Activated T-helper 1 cell treated with anti-CD3 and anti-CD28 coated beads, Interleukin-12 subunit alpha, Interleukin-12 subunit beta, Interleukin-2, Interleukin-4 antibody, amounts not matched to agents 30 ng/mL and 10 ng/mL and 1 ng/mL, durations not matched to agents 14 hours and 24 hours and 36 hours (primary cell): Measurements from ENCODE around the gene TRIM75. TPM values are rescaled to one million over a fixed set of nuclear protein-coding genes. Genes with fewer than 3 reads are reported as not detected.
"Not testable (repeated sequence)": the region's sequence is repeated elsewhere in the genome, so short reads cannot be mapped to it uniquely, and the experiment has no call there.

ENCODE experiments used
- DNase-seq: peaks from one replicate; pipeline ENCODE4 v3.0.0; 2021; ENCODE audit warnings: low spot score
- H3K27ac Mint-ChIP-seq: one replicate; pipeline ENCODE4 v1.8.0; 2021; ENCODE audit warnings: mild to moderate bottlenecking, mixed read lengths
- H3K27me3 Mint-ChIP-seq: one replicate; pipeline ENCODE4 v1.8.0; 2022; ENCODE audit warnings: mild to moderate bottlenecking, moderate library complexity, mixed read lengths; ENCODE audit not compliant: insufficient read depth
- H3K36me3 Mint-ChIP-seq: one replicate; pipeline ENCODE4 v1.8.0; 2021; ENCODE audit warnings: low read depth, mixed read lengths
- H3K4me1 Mint-ChIP-seq: one replicate; pipeline ENCODE4 v1.8.0; 2021; ENCODE audit warnings: low read depth, mixed read lengths
- H3K4me3 Mint-ChIP-seq: one replicate; pipeline ENCODE4 v1.8.0; 2021; ENCODE audit warnings: mild to moderate bottlenecking, moderate library complexity, mixed read lengths
- H3K9me3 Mint-ChIP-seq: one replicate; pipeline ENCODE4 v1.8.0; 2021; ENCODE audit warnings: mixed read lengths
- intact Hi-C: fragments of 100-400 bp; cut with micrococcal nuclease; formaldehyde crosslinking; loops from one replicate; pipeline ENCODE4 v1.15.1; 2024
- total RNA-seq: library from RNA; stranded (reverse); gene quantifications from 2 replicates; pipeline ENCODE4 v1.2.3, GENCODE V29; 2022

TRIM75 gene
- total RNA-seq, 1 donor from 2014 or later = not detected

GRCh38 chr4:165088366-165088765 lies 34.7 kb downstream of the TRIM75 start:
- H3K9me3 Mint-ChIP-seq = no peaks in the 10 kb centered on the region
- no peaks in the 10 kb centered on the region for H3K4me1 Mint-ChIP-seq
- no peaks in the 10 kb centered on the region for H3K36me3 Mint-ChIP-seq
- H3K27ac Mint-ChIP-seq = no peak overlapping the region
- intact Hi-C loops = no loop called here
- no peaks in the 10 kb centered on the region for H3K27me3 Mint-ChIP-seq
- no peak overlapping the region for H3K4me3 Mint-ChIP-seq
- no peak for DNase-seq

GRCh38 chr4:165092187-165092586 lies 38.5 kb downstream of the TRIM75 start:
- H3K36me3 Mint-ChIP-seq, H3K4me1 Mint-ChIP-seq, intact Hi-C loops, H3K27me3 Mint-ChIP-seq, DNase-seq, H3K9me3 Mint-ChIP-seq, H3K4me3 Mint-ChIP-seq, H3K27ac Mint-ChIP-seq: not testable (repeated sequence)

GRCh38 chr4:165094873-165095272 lies 41.2 kb downstream of the TRIM75 start:
- no peaks in the 10 kb centered on the region for H3K36me3 Mint-ChIP-seq
- DNase-seq = no peak
- H3K27me3 Mint-ChIP-seq = no peaks in the 10 kb centered on the region

GRCh38 chr4:165095291-165095690 lies 41.6 kb downstream of the TRIM75 start:
- H3K4me3 Mint-ChIP-seq = no peak overlapping the region
- H3K9me3 Mint-ChIP-seq = no peaks in the 10 kb centered on the region
- no peak for DNase-seq
- no peaks in the 10 kb centered on the region for H3K36me3 Mint-ChIP-seq
- intact Hi-C loops = no loop called here
- no peaks in the 10 kb centered on the region for H3K4me1 Mint-ChIP-seq
- no peak overlapping the region for H3K27ac Mint-ChIP-seq
- no peaks in the 10 kb centered on the region for H3K27me3 Mint-ChIP-seq

More at GRCh38 chr4:165094873-165095272, 41.2 kb downstream of the TRIM75 start:
- intact Hi-C loops = no loop called here
- Mint-ChIP-seq H3K4me1 (no peaks in the 10 kb centered on the region), H3K4me3 (no peak overlapping the region), H3K27ac (no peak overlapping the region), H3K9me3 (no peaks in the 10 kb centered on the region)

GRCh38 chr4:165096776-165097175 lies 43.1 kb downstream of the TRIM75 start:
- H3K9me3 Mint-ChIP-seq = no peaks in the 10 kb centered on the region
- DNase-seq = no peak
- intact Hi-C loops = loop anchor here (1.0 to 2.0 kb wide), 2 partner anchors 317 to 1546 kb away; no protein-coding TSS in a partner anchor

GRCh38 chr4:165101641-165102040 lies 48.0 kb downstream of the TRIM75 start:
- Mint-ChIP-seq H3K9me3 (no peaks in the 10 kb centered on the region), H3K27ac (no peak overlapping the region), H3K36me3 (no peaks in the 10 kb centered on the region), H3K4me3 (no peak overlapping the region), H3K27me3 (no peaks in the 10 kb centered on the region), H3K4me1 (no peaks in the 10 kb centered on the region)
- DNase-seq = no peak
- intact Hi-C loops = no loop called here

More at GRCh38 chr4:165096776-165097175, 43.1 kb downstream of the TRIM75 start:
- Mint-ChIP-seq H3K27ac (no peak overlapping the region), H3K4me1 (no peaks in the 10 kb centered on the region), H3K4me3 (no peak overlapping the region), H3K36me3 (no peaks in the 10 kb centered on the region), H3K27me3 (no peaks in the 10 kb centered on the region)

- intact Hi-C loops = no loop called here
- Mint-ChIP-seq H3K27me3 (no peaks in the 10 kb centered on the region), H3K4me1 (no peaks in the 10 kb centered on the region), H3K36me3 (no peaks in the 10 kb centered on the region), H3K27ac (no peak overlapping the region), H3K4me3 (no peak overlapping the region), H3K9me3 (no peaks in the 10 kb centered on the region)
- DNase-seq = no peak
Observed at GRCh38 chr4:165106518-165106917, 52.9 kb downstream of the TRIM75 start.

Other genes starting within 250 kb of the TRIM75 start
- gene APELA, start 176.7 kb upstream of the TRIM75 start, total RNA-seq = not detected in 2 replicates
- 2.4 and 3.1 TPM in 2 replicates for gene TRIM61, start 76.2 kb upstream of the TRIM75 start, total RNA-seq
- not detected in 2 replicates for gene TRIM60, start 21.9 kb upstream of the TRIM75 start, total RNA-seq
- 8.1 and 10.5 TPM in 2 replicates for gene TMEM192, start 59.0 kb downstream of the TRIM75 start, total RNA-seq
- gene KLHL2, start 153.7 kb downstream of the TRIM75 start, total RNA-seq = 38.6 and 40.6 TPM in 2 replicates